HL-60 (cell line): Measurements from ENCODE around the gene SAP30BP.

Experiments used
- CTCF ChIP-seq: IDR thresholded peaks from one replicate; pipeline ENCODE4 v1.5.1; 2011; ENCODE audit warnings: low read length, control low read depth, inconsistent platforms; ENCODE audit not compliant: insufficient read depth
- POLR2AphosphoS5 ChIP-seq: IDR thresholded peaks from 2 replicates; pipeline ENCODE4 v1.6.1; 2012; ENCODE audit warnings: low read depth

DNA sequence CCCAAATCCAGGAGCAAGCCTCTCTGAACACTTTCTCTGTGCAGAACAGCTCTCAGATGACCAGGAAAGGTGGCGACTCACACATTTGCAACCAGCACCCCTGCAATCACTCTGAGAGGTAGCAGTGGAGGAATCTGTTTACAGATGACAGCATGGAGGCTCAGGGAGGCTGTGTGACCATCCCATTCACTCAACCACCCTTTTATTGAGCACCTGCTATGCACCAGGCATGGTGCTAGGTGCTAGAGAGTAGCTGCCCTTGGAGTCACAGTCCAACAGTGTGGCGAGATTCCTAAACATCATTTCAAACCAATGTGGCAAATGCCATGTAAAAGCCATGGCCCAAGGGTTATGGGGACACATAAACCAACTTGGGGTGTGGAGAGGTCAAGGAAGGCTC lies 52.6 kb downstream of the SAP30BP start:
- TF ChIP-seq POLR2AphosphoS5 (no peak), CTCF (no peak)
